Cardiac muscle cell (in vitro differentiated cells and primary cell): ENCODE results near the gene FOXC1. TPM values are rescaled to one million over a fixed set of nuclear protein-coding genes. Genes with fewer than 3 reads are reported as not detected.

Experiments used
- DNase-seq, 2 donors: peaks; one replicate each; pipeline versions ENCODE4 v3.0.0 to v3.0.0-alpha.2; 2010 to 2017; ENCODE audit warnings: low read depth in 1 of 2, low spot score in 1 of 2
- H3K27ac ChIP-seq: fragments of 200-600 bp; sonication (generic); 2 replicates; pipeline ENCODE4 v1.5.1; 2016
- H3K27me3 ChIP-seq: fragments of 200-600 bp; sonication (generic); 2 replicates; pipeline ENCODE4 v1.6.0; 2016; ENCODE audit warnings: control low read depth
- H3K36me3 ChIP-seq: fragments of 200-600 bp; sonication (generic); 2 replicates; pipeline ENCODE4 v1.5.1; 2016; ENCODE audit warnings: control low read depth
- H3K4me1 ChIP-seq: fragments of 200-600 bp; sonication (generic); 2 replicates; pipeline ENCODE4 v1.8.1; 2017; ENCODE audit warnings: low read depth, mild to moderate bottlenecking, mixed run types
- H3K4me3 ChIP-seq: fragments of 200-600 bp; sonication (generic); 2 replicates; pipeline ENCODE4 v1.5.1; 2016; ENCODE audit warnings: mild to moderate bottlenecking
- H3K9me3 ChIP-seq: fragments of 200-600 bp; sonication (generic); 2 replicates; pipeline ENCODE4 v1.5.1; 2017; ENCODE audit warnings: low read depth, mild to moderate bottlenecking, control low read depth
- CTCF ChIP-seq: IDR thresholded peaks from 2 replicates; pipeline ENCODE4 v1.5.1; 2012; ENCODE audit warnings: low read depth, mild to moderate bottlenecking, low read length
- polyA plus RNA-seq: library from polyadenylated mRNA; unstranded; fragments of >200 nt; fragmentation: Nextera tagmentation; extraction: Ambion mirVana; gene quantifications from 2 replicates; pipeline ENCODE4 v1.2.1, GENCODE V29; 2016
- total RNA-seq: library from RNA; depleted of rRNA; stranded (reverse); fragments of >200 nt; gene quantifications from 2 replicates; pipeline ENCODE4 v1.2.3, GENCODE V29; 2016

FOXC1 gene
- total and polyA plus RNA-seq, 2 experiments from 2014 or later: 2.5 to 3.4 TPM

DNA sequence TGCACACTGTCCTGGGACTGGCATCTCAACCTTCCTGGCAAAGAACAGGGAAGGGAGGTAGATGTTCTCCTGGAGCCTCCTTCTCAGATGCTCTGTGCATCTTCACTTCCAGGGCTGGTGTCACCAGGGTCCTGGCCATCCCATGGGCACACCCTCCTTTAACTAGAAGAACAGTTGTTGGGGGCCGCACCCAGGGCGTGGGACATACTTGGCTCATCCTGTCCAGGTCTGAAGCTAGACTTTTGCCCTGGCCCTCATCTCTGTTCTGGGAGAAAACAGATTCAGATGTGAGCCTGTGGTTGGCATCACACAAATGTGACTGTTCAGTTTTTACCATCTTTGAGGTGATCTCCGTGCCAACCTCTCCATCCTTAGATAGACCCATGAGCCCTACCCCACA is 41.6 kb downstream of the FOXC1 start:
- no peak for DNase-seq
- Histone ChIP-seq H3K27me3 (peaks cover 3% of the 10 kb centered on the region), H3K4me1 (no peaks in the 10 kb centered on the region), H3K4me3 (no peak overlapping the region), H3K27ac (no peak overlapping the region), H3K9me3 (no peaks in the 10 kb centered on the region), H3K36me3 (no peaks in the 10 kb centered on the region)
- no peak for TF ChIP-seq CTCF

GRCh38 chr6:1652842-1653241 is 43.1 kb downstream of the FOXC1 start:
- H3K9me3 ChIP-seq: no peaks in the 10 kb centered on the region
- peaks cover 6% of the 10 kb centered on the region for H3K4me1 ChIP-seq
- H3K27ac ChIP-seq: no peak overlapping the region
- no peaks in the 10 kb centered on the region for H3K27me3 ChIP-seq
- H3K36me3 ChIP-seq: no peaks in the 10 kb centered on the region
- DNase-seq: no peak
- no peak for TF ChIP-seq CTCF
- H3K4me3 ChIP-seq: no peak overlapping the region

GRCh38 chr6:1654054-1654453 is 44.3 kb downstream of the FOXC1 start:
- Histone ChIP-seq H3K36me3 (no peaks in the 10 kb centered on the region), H3K27ac (no peak overlapping the region), H3K27me3 (no peaks in the 10 kb centered on the region), H3K4me3 (no peak overlapping the region), H3K9me3 (no peaks in the 10 kb centered on the region), H3K4me1 (peaks cover 6% of the 10 kb centered on the region)
- no peak for DNase-seq
- TF ChIP-seq CTCF: no peak

DNA sequence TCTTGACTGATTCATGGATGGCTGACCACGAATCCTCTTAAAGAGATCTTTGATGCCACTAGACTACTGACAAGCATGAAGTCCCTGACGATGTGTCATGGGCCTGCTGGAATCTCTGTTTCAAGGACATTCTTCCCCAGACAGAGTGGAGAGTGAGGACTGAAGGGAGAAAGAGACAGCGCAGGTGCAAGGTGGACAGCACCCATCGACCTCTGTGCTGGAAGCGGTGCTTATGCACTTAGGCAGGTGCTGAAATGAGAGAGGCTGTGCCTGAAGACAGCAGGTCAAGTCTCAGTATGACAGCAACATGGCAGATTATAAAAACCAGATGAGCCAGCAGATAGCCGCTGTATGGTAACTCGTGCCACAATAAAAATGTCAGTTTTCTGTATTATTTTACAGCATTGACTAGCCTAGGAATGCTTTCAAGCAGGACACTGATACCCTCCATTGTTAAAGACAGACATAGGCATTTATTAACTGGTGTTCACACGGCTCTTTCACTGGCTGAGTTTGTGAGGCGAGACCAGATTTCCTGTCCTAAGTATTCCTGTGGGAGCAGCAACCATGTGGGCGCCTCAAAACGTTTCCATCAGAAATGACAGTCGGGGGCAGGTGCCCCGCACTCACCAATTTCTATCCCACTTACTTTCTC is 47.5 kb downstream of the FOXC1 start:
- DNase-seq: peak in 1 of 2 donors; percentile 42
- TF ChIP-seq CTCF: no peak
- Histone ChIP-seq H3K27me3 (no peaks in the 10 kb centered on the region), H3K4me1 (peaks cover 6% of the 10 kb centered on the region), H3K9me3 (no peaks in the 10 kb centered on the region), H3K4me3 (no peak overlapping the region), H3K27ac (no peak overlapping the region), H3K36me3 (no peaks in the 10 kb centered on the region)

DNA sequence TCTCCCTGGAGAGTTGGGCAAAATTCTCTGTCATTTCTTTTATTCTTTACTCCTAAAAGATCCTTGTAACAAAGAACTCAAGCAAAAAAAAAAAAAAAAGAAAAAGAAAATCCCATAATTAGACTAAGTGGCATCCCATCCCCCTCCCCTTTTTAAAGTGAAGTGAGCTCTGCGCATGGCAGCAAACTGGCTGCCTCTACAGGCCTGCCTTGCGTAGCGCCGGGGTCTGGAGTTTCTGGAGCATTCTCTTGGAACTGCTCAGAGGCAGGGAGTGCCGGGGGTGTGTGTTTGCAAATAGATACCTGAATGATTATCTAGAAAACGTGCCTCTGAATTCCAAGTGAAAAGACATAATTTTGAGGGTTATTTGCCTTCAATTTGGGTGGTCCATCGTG is 48.1 kb downstream of the FOXC1 start:
- Histone ChIP-seq H3K4me3 (no peak overlapping the region), H3K36me3 (no peaks in the 10 kb centered on the region), H3K27me3 (no peaks in the 10 kb centered on the region), H3K27ac (no peak overlapping the region), H3K9me3 (no peaks in the 10 kb centered on the region), H3K4me1 (peaks cover 6% of the 10 kb centered on the region)
- TF ChIP-seq CTCF: no peak
- no peak for DNase-seq
